Embryonic facial prominence (tissue), 1 donor: ENCODE data around the gene APBA1.
"Not testable (repeated sequence)": the region's sequence is repeated elsewhere in the genome, so short reads cannot be mapped to it uniquely, and the experiment has no call there.

Experiments used
- DNase-seq: peaks from one replicate; pipeline ENCODE4 v3.0.0-alpha.2; 2016; ENCODE audit errors: extremely low spot score

Gene APBA1

DNA sequence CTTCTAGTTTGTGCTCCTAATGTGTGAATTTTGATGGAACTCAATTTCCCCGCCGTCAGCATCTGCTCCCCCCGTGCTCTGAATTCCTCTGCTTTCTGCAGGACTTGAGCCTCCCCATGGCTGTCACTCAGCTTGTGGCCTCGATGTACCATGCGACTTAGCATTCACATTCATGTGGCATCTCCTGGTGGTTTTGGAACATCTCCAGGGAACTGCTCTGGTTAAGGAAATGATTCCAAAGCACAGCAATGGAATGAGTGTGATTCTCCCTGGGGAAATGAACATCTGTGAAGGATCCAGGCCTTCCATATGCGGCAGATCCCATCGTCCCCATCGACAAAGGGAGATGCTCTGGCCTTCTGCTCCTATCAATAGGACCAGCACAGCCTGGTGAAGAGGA is 228.2 kb downstream of the APBA1 start:
- no peak for DNase-seq

DNA sequence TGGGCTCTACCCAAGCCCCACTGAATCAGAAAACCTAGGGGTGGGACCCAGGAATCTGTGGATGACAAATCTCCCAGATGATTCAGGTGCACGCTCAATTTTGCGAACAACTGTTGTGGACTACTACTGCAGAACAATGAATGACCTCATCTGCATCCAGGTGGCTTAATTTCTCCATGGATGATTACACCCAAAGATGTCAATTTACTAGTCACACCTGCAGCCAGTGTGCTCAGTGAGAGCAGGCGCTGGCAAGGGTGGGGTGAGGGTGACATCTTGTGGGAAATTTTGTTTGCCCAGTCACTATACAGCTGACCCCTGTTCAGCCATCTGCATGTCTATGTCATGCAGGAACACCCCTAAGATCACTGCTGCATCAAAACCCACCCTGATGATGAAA is 229.0 kb downstream of the APBA1 start:
- no peak for DNase-seq

GRCh38 chr9:69442486-69442885 is 229.7 kb downstream of the APBA1 start:
- DNase-seq, result no peak

DNA sequence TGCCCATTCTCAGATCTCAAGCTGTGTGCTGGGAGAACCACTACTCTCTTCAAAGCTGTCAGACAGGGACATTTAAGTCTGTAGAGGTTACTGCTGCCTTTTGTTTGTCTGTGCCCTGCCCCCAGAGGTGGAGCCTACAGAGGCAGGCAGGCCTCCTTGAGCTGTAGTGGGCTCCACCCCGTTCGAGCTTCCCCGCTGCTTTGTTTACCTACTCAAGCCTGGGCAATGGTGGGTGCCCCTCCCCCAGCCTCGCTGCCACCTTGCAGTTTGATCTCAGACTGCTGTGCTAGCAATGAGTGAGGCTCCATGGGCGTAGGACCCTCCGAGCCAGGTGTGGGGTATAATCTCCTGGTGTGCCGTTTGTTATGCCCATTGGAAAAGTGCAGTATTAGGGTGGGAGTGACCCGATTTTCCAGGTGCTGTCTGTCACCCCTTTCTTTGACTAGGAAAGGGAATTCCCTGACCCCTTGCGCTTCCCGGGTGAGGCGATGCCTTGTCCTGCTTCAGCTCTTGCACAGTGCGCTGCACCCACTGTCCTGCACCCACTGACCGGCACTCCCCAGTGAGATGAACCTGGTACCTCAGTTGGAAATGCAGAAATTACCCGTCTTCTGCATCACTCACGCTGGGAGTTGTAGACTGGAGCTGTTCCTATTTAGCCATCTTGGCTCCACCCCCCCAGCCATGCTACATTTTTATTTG is 231.8 kb downstream of the APBA1 start:
- not testable (repeated sequence) for DNase-seq

- not testable (repeated sequence) for DNase-seq
These were observed 232.5 kb downstream of the APBA1 start for GRCh38 chr9:69439654-69440053.

DNA sequence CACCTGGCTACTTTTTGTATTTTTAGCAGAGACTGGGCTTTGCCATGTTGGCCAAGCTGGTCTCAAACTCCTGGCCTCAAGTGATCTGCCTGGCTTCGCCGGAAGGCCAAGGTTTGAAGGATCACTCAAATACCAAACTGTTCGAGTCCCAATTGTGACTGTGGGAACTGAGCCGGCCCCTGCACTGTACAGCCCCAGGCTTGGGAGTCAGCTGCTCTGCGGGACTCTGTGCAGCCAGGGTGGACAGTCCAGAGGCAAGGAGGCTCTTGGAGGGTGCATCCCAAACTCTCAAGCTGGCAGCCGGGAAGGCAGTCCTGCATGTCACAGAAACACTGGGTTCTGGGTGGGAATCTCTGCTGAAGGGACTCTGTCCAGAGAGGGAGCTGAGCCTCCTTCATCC is 238.2 kb downstream of the APBA1 start:
- no peak for DNase-seq

DNA sequence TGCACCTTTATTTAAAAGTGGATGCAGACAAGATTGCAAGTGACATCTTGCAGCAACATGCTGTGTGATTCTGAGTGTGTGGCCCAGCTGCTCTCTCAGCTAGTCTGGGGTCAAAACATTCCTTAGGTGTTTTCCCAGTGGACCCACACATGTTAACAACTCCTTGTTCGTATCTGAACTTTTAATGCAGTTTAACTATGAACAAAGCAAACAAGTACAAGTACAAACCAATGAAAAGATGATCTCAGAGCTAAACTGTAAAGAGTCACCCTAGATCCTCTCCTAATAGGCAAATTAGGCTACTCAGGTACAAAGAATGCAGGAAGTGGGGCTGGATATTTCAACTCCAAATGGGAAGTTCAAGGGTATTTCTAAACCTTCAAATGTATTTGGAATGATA is 238.8 kb downstream of the APBA1 start:
- no peak for DNase-seq

DNA sequence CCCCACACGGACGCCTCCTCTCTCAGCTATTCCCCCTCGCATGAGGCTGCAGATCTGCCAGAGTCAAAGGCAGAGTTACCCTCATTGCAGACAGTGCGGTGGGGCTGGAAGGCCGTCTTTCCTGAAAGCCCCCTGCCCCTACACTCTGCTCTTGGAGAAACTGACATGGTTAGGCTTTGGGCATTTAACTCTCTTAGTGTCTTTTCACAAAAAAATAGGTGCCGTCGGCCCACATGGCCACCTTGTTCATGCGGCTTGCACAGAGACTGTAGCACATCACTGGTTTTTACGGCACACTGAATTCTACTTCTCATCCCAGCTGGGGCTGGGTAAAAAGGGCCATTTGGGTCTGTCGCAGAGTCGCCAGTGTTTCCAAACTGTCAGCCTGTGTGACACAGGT is 239.5 kb downstream of the APBA1 start:
- DNase-seq, result no peak

GRCh38 chr9:69431777-69432176 is 240.4 kb downstream of the APBA1 start:
- no peak for DNase-seq

DNA sequence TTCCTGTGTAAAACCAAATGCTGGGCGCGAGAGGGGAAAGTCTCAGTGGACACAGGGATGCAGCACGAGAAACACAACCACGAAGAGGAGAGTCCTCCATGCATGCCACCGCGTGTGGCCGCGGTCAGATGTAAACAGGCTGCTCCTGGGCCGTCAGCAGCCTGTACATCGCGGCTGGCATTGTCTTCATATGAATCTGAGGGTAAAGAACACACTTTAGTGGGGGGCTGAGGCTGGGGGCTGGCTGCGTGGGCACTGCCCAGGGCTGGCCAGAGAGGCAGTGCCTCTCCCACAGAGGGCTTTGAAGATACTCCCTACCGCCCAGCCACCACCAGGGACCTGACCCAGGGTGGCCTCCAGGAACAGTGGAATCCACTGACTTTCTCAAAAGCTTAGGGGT is 241.0 kb downstream of the APBA1 start:
- DNase-seq, result no peak

GRCh38 chr9:69430206-69430605 is 242.0 kb downstream of the APBA1 start:
- no peak for DNase-seq

- DNase-seq, result no peak
These were observed 242.9 kb downstream of the APBA1 start for GRCh38 chr9:69429281-69429680.

DNA sequence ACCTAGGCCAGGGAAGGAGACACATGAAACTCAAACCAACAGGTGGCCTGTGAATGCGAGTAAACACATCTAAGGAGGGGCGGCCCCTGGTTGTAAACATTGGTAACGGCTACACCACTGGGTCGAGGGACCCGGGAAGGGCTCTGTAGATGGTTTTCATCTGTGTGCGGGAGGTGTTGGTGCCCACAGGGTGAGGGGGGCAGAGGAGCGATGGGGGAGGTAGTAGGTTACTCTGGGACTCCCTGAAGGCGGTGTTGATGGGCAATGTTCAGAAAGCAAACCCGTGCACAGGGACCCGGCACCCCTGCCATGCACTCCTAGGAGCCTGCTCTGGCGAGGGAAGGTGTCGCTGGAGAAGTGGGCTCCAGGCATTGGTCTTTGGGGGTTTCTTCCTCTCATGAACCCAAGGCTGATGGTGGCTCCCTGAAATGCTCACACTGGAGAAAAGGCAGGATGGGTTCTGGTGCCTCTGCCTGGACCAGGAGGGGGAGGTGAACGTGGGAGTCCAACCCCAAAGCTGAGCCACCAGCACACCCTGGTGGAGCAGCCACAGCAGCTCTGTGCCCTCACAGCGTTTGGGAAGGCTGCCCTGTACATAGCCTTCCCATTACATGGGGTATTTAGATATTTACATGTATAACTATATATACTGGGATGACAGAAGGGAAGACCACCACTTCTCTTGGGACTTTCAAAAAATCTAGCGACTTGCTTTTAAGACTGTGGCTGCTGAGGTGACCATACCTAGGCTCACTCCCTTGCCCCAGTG is 244.0 kb downstream of the APBA1 start:
- DNase-seq, result no peak

- no peak for DNase-seq
These were observed 244.9 kb downstream of the APBA1 start for GRCh38 chr9:69427286-69427685.

DNA sequence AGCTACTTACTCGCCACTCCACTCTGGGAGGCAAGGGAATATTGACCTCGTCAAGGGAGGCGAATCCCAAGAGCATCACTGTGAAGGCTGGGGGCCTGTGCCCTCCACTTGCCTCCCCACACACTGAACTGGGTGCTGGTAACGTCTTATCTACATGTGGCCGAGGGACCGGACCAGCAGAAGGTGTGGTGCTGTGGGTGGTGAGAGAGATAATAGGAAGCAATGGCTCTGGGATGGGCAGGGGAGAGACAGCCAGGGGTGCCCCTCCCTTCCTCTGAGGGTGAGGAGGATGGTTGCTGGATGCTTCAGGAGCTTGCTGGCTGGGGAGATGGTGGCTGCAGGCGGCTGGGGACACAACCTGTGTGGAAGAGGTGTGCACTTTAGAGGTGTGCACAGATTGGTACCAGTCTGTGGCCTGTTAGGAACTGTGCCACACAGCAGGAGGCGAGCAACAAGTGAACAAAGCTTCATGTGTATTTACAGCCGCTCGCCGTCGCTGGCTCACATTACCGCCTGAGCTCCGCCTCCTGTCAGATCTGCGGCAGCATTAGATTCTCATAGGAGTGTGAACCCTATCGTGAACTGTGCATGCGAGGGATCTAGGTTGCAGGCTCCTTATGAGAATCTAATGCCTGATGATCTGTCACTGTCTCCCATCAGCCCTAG is 246.9 kb downstream of the APBA1 start:
- no peak for DNase-seq

- peak; percentile 39 for DNase-seq
These were observed 250.0 kb downstream of the APBA1 start for GRCh38 chr9:69421908-69422801.

DNA sequence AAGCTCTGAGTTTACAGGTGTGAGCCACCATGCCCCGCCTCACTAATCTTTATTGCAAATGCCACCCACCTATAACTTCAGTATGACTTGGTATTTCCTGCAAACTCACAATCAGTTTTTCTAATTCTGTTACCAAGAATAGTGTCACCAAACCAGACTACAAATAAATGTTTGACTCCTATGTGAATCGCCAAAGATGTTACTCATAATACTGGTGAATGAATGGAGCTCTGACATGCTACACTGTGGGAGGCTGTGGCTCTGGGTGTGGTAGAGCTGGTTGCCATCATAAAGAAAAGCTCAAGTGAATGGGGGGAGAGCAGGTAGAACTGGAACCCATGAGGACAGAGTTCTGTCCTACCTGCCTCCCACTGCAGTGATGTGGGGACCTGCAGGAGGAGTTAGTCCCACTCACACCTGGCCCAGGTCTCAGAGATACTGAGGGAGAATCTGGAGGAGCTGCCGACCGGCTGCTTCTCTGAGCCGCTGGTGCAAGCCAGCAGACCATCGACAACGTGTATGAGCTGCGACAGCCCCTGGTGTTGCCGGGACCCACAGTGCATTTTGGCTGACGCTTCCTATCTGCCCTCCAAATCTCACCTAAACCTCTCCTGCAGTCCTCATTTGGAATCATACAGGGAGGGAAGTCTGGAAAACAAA is 251.4 kb downstream of the APBA1 start:
- DNase-seq, result no peak

DNA sequence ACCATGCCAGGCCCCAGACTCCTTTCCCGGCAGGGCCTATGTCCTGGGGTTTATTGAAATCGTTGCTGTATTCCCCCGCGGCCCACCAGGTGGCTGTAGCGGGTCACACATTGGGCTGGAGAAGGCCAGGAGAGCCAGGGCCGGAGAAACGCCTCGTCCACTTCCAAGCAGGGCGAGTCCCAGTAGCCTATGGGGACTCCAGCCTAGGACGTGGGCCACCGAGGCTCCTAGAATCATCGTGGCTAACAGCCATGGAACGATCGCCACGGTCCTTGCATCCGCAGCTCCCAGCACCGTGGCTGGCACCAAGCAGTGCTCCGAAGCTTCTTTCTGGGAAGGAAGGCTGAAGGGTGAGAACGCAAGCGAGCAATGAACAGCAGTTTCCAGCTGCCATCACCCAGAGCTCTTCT is 259.4 kb downstream of the APBA1 start:
- no peak for DNase-seq

- no peak for DNase-seq
These were observed 260.0 kb downstream of the APBA1 start for GRCh38 chr9:69411931-69412740.

- DNase-seq, result no peak
These were observed 260.9 kb downstream of the APBA1 start for GRCh38 chr9:69411246-69411645.
